GM18858 (cell line): ENCODE data around the gene B3GALNT2.

Experiments
- ATAC-seq: cut with Tn5 transposase; IDR thresholded peaks from one replicate; pipeline ENCODE4 v1.9.1; 2021; ENCODE audit not compliant: unreplicated experiment

The B3GALNT2 gene

DNA sequence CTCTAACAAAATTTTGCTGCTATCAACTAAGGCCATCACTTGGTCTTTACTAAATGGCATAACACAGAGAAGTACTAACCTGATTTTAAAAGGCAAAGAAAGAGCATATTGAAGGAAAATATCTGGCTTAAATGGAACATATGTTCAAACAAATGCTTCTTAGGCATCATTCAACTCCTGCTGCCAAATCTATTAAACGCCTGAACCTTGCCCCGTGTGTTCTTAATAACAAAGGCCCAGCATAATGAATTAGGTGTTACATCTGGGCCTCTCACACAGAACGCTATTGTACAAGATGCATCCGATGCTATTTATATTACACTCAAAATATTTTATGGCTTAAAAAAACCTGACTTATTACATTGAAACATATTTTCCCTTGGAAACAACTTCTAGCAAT, 48.4 kb downstream of the B3GALNT2 start:
- no peak for ATAC-seq

DNA sequence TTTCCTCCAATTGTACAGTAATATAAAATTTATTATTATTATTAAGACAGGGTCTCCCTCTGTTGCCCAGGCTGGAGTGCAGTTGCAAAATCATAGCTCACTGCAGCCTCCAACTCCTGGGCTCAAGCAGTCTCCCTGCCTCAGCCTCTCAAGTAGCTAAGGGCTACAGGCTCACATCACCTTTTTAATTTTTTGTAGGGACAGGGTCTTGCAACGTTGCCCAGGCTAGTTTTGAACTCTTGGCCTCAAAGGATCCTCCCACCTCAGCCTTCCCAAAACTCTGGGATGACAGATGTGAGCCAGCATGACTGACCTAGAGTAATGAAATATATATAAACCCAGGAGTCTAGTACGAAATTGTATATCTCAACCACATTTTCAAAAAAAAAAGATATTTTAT, 49.2 kb downstream of the B3GALNT2 start:
- no peak for ATAC-seq

DNA sequence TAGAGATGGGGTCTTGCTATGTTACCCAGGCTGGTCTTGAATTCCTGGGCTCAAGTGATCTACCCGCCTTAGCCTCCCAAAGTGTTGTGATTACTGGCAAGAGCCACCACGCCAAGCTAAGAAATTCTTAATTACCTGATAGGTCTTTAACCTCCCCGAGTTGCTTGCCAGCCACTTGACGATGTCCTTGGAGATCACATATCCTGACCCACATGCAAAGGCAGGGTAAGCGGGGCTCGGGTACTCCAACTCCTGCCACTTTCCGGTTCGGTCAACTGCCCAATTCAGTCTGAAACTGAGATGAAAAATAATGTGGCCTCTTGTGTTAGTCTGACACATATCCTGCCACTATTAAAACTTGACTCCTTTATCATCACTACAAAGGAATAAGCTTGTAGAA, 50.2 kb downstream of the B3GALNT2 start:
- no peak for ATAC-seq

DNA sequence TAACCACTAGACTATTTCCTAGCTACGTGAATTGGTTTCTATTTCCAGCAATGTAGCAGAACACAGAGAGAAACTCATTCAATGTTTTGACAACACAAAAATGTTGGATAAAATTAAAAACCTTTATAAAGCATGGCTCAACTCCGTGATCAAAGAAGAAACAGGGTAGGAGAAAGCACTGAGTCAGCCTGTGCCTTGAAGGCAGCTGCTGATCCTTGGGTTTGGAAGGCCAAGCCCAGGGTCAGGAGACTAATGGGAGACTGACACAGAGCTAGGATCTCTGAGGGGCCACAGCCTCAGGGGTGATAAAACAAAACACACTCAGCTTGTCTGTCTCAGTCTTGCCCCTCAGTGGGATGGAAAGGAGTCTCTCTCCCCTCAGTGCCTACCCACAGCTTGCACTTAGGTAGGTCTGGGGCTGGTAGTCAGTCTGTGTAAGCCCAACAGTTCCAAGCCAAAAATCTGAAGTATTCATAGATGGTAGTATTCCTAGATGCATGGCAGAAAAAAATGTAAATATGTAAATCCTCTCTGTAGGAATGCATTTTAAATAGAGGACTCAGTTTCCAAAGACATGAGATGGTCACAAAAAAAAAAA, 53.3 kb downstream of the B3GALNT2 start:
- ATAC-seq = no peak

DNA sequence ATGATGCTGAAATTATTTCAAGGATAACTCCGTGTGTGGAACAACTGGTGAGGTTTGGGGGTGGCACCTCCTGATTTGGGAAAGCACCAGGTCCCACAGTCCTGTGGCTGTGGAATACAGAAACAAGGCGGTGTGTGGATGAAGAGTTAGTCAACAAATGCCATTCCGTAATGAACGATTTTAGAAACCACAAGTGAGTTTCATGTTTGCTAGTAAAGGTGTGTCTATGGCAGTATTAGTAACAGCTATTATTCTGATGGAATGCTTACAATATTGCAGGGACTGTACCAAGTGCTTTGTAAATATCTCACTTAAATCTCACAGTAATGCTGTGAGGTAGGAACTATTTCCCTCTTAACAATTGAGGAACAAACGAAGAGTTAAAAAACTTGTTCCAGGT, 53.8 kb downstream of the B3GALNT2 start:
- no peak for ATAC-seq

DNA sequence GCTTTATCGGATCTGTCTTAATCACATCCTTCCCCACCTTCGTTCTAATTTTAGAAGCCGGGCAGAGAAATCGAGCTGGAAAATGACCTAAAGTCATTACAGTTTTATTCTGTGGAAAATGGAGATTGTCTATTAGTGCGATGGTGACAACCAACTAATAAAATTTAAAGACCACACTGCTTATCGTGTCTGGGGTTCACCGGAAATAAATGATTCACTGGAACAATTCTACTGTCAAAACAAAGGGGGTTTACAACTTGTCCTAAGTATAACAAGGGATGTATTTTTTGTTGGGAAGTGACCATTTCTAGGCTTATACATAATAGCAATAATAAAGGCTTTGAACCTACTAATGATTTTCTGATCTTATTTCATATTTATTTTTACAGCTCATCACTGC, 55.6 kb downstream of the B3GALNT2 start:
- ATAC-seq = no peak

DNA sequence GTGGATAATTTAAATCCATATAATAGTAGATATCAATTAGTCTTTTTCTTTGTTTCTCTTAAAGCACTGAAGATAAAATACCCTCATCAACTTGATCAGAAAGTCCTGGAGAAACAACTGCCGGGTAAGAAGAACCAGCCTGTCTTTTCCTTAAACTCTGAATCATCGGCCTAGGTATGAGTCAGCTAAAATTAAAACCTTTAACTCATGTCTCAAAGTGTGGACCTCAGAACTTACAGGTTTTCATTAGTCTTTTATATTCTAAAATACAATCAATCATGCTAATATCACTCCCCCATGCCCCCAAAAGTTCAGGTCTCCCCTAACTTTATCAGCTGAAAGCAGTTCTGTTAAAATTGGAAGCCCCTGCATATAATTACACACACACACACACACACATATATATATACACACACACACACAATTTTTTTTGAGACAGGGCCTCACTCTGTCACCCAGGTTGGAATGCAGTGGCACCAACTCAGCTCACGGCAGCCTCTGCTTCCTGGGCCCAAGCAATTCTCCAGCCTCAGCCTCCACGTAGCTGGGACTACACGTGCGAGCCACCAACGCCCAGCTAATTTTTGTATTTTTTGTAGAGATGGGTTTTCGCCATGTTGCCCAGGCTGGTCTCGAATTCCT, 61.3 kb downstream of the B3GALNT2 start:
- ATAC-seq = no peak

DNA sequence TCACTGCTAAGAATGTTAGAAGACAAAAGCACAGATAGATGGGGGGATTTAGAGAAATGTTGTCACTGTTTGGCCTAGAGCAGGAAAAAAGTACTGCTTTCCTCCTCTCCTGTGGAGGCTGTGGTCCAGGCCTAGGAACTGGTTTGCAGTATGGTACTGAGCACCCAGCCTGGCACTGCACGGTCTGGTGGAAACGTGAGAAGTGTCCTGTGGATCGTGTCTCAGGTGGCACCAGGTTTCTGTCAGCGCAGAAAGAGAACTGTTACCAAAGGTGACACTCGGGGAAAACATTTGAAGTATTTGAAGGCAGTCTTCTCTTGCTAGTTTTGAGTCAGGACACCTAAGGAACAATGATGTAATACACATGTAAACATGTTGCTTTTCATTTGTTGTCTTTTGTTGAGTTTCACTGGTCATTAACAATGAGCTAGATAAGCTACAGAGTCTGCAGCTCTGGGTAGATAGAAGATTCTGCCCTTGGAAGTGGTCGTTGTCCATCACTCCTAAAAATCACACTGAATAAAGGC, 63.0 kb downstream of the B3GALNT2 start:
- no peak for ATAC-seq

DNA sequence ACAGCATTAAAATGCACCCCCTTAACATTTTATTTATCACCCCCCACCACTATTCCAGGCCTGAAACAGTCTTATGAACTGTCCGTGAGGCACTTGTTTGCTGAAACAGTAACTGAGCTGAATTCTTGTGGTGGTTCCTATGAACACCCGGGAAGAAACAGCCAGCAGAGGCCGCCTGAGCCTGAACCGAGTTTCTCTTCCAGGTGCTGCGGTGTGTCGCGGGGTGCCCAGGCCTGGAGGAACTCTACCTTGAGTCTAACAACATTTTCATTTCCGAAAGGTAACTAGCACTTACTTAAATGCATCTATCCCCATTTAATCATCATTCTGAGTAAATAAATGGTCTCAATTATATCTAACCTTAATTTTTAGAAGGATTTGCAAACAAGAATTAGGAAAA, 70.3 kb downstream of the B3GALNT2 start:
- no peak for ATAC-seq

DNA sequence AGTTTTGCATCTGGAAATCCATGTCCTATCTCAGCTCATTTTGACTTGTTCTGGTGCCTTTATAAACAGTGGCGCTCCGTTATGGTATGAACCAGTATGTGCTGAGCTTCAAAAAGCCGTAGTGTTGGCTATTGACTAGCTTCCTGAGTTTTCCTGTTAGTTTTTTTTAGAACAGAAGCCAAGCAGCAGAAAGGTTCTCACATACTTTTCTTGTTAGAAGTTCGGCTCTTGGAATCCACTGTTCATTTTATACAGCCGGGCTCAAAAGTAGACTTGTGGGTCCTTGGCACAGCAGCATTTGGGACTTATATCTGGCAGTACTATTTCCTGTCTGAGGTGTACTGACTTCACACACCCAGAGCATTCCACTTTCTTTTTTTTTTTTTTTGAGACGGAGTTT, 73.3 kb downstream of the B3GALNT2 start:
- ATAC-seq = no peak

DNA sequence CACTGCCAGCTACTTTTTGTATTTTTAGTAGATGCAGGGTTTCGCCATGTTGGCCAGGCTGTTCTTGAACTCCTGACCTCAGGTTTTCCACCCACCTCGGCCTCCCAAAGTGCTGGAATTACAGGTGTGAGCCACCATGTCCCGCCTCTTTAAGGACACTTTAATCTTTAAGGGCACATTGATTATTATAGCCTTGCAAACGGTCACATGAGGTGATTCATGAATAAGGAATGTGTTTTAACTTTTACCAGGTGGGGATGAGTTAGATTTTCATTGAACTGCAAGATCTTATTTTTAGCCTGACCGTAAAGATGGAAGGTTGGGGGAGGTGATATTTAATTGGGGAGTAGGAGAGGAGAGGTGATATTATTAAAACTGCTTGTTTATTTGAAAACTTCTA, 75.1 kb downstream of the B3GALNT2 start:
- no peak for ATAC-seq

DNA sequence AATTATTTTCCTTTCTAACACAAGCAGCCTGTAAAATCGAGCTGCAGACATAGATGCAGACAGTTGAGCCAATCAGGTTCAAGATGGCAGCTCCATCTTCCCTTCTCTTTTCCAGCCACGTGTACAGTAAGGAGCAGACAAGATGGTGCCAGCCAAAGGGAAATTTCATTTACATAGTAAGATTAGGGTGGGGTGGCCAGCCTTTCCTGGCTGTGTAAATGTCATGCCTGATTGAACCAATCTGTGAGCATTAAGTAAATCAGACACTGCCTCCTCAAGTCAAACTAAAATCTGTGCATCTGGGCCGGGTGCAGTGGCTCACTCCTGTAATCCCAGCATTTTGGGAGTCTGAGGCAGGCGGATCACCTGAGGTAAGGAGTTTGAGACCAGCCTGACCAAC, 76.8 kb downstream of the B3GALNT2 start:
- no peak for ATAC-seq

DNA sequence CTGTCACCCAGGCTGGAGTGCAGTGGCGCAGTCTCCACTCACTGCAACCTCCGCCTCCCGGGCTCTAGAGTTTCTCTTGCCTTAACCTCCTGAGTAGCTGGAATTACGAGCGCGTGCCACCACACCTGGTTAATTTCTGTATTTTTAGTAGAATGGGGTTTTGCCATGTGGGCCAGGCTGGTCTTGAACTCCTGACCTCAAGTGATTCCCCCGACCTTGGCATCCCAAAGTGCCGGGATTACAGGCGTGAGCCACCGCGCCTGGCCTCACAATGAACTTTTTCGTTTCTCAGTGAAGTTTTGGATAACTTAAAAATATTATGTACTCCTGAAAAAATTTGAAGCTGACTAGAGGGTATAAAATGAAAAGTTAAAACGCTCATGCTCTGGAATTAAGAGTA, 77.6 kb downstream of the B3GALNT2 start:
- ATAC-seq = no peak

DNA sequence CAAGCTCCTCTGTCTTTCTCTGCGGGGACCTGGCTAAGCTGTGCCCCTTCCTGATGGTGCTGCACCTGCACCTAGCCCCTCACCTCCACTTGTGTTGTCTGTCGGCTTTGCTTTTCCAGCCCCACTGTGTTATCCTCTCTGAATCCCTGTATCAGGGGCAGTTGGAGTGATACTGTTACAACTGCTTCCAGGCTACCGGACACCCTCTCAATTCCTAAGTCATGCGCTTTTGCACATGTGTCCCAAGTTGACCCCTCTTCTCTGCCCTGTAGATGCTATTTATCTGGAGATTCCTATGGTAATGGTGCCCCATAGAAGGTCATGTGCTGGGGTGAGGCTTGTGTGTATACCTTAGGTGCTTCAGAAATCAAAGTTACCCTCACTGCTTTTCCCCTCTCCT, 78.1 kb downstream of the B3GALNT2 start:
- no peak for ATAC-seq

DNA sequence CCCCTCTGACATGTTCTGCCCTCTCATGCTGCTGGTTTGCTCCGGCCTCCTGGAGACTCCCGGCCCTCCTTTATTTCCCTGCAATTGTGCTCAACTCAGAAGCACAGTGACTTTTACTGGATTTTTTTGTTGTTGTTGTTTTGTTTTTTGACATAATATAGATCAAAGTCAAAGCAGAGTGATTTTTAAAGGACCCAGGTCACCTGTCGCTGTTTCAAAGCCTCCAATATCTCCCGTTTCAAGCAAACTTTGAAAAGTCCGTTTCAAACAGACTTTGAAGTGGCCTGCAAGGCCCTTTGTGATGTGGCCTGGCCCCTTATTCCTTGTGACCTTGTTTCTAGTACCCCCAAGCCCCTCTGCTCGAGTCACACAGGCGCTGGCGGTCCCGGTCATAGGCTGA, 78.9 kb downstream of the B3GALNT2 start:
- ATAC-seq = no peak

DNA sequence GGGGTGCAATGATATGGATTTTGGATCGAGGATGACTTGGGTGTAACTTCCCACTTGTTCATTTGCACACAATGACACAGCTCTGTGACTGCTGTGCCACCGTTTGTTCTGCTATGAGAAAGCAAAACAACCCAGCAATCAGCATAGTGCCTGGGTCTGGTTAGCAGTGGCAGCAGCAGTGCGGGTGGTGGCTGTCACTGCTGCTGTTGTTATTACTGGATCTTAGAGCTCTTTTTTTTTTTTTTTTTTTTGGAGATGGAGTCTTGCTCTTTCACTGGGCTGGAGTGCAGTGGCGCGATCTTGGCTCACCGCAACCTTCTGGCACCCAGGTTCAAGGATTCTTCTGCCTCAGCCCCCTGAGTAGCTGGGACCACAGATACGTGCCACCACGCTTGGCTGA, 80.2 kb downstream of the B3GALNT2 start:
- no peak for ATAC-seq

DNA sequence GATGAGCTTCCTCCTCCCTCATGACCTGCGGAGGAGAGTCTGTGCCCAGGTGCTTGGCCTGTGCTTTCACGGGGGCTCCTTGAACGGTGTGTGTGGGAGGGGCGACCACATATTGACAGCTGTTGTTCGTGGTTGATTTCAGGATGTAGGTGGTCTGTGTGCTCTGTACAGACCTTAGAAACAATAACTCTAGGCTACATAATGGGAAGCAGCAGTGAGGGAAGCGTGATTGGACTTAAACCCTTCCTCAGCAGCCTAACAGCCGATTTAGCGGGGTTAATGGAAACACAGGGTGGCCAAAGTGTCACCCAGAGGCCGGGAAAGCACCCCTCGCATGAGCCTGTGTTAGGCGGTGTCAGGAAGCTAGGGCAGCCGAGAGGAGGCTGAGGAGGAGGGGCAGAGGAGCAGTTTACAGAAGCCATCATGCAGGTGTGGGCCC, 81.0 kb downstream of the B3GALNT2 start:
- no peak for ATAC-seq

DNA sequence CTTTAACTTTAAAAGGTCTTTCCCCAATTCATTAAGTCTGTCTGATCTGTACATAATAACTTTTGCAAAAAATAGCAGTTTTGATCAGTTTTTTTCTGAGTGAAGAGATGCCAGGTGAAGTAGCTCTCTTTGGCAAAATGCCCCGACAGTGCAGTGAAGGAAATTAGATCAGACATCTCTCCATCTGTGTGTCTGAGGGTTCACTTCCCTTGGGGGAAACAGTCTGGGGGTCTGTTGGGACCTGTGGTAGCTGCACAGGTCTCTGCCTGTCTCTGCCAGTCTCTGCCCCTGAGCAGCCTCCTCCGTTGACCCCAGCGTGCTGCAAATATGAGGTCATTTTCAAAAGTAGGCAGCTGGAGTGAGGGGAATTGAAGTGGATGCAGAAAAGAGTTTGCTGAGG, 82.5 kb downstream of the B3GALNT2 start:
- no peak for ATAC-seq

DNA sequence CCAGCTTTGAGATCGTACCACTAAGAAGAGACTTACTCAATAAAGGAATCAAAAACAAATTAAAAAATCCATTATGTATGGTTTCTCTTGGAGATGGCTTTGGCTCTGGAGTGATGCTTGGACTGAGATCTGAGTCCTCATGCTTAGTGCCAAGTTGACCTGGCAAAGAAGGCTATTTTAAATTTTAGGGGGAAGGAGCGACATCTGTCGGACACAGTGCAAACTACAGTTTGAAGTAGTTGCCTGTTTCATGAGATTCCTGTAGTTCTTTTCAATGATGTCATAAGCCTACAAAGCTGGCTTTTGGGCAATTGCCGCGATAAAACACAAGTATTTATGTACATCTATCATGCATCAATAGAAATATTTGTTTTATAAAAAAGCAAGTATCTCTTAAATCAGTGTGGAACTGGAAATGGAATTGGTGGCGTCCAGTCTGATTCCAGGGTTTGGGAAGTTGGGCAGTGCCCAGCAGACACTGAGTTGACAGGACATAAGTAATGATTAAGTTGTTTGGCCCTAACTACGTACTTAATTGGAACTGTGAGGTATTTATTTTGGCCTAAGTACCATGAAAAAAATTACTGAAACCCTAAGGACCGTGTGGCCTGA, 87.1 kb downstream of the B3GALNT2 start:
- no peak for ATAC-seq

DNA sequence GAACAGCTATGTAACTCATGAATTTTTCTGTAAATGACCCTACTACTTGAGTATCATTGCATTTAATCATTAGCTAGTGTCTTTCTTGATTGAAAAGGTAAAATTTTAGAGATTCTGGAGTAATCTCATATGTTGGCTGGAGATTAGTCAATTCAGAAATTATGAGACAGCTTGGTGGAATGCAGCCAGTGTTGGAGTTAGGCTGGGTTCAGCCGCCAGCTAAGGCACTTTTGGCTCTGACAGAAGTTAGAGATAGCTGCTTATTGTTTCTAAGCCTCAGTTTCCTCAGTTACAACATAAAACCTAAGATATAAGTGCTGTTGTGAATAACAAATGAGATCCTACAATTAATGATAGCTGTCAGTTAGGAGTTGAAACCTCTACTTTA, 87.6 kb downstream of the B3GALNT2 start:
- no peak for ATAC-seq

DNA sequence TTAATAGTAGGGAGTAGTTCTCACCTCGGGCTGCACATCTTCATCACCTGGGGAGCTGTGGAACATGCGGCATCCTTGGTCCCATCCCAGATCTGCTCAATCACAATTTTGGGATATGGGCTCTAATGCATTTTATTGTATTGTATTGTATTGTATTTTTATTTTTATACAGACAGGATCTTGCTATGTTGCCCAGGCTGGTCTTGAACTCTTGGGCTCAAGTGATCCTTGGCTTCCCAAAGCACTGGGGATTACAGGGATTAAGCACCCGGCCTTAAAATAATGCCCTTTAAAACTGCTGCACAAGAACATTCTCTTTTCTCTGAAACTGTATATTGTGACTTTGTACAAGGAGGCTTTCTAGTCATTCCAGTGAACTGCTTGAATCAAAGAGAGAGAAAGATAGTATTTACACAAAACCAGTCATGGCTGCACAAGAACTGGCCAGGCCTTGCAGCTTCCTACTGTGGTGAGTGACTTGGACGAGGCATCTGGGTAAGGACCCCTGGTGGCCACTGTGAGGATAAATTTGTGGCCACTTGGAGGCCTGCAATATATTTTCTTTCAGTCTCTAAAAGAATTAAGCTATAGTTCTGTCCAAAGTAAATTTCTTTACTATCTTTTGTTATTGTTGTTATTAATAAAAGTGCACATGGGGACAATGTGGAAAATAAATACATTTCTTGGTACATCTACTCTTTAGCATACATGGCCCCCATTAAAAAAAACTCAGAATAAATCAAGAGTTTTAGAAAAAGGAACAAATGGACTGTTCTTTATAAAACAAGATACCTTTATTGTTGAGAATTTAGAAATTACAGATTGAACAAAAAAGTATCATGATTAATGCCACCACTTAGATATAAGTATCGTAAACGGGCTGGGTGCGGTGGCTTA, 89.0 kb downstream of the B3GALNT2 start:
- ATAC-seq = no peak
